Measurements from ENCODE around the gene PPP1R36.

Gene PPP1R36

GRCh38 chr14:64549791-64550620 lies at the start of gene PPP1R36:
TSS of gene PPP1R36 (plus strand) at chr14:64549961. CDS start at chr14:64549998, 37 bp downstream.
- no peak for TF ChIP-seq CTCF (IDR thresholded peaks at IDR 0.05; ENCODE audit: low read depth, low read length)
- H3K4me3 ChIP-seq (ENCODE audit: low read depth, low read length) = peak within 1 kb of the TSS; percentile 26
- in situ Hi-C loops (cut with HindIII; ENCODE audit: low sequenced_read_pairs) = no loop called here
- no peak for DNase-seq (ENCODE audit: low read depth, low spot score)

GRCh38 chr14:64500088-64500487 lies 49.7 kb upstream of the PPP1R36 start:
- in situ Hi-C loops (cut with HindIII; ENCODE audit: low sequenced_read_pairs) = no loop called here
- no peak for DNase-seq (ENCODE audit: low read depth, low spot score)
- H3K4me3 ChIP-seq (ENCODE audit: low read depth, low read length) = no peak overlapping the region
- TF ChIP-seq CTCF (IDR thresholded peaks at IDR 0.05; ENCODE audit: low read depth, low read length) = no peak

- TF ChIP-seq CTCF (IDR thresholded peaks at IDR 0.05; ENCODE audit: low read depth, low read length) = no peak
- in situ Hi-C loops (cut with HindIII; ENCODE audit: low sequenced_read_pairs) = no loop called here
- DNase-seq (ENCODE audit: low read depth, low spot score) = peak; percentile 71
- H3K4me3 ChIP-seq (ENCODE audit: low read depth, low read length) = peak overlapping the region; percentile 6
Observed at GRCh38 chr14:64501411-64502171, 48.2 kb upstream of the PPP1R36 start.

- in situ Hi-C loops (cut with HindIII; ENCODE audit: low sequenced_read_pairs) = no loop called here
- H3K4me3 ChIP-seq (ENCODE audit: low read depth, low read length) = peak overlapping the region; percentile 81
- TF ChIP-seq CTCF (IDR thresholded peaks at IDR 0.05; ENCODE audit: low read depth, low read length) = no peak
- no peak for DNase-seq (ENCODE audit: low read depth, low spot score)
Observed at GRCh38 chr14:64502456-64502855, 47.3 kb upstream of the PPP1R36 start.

DNA sequence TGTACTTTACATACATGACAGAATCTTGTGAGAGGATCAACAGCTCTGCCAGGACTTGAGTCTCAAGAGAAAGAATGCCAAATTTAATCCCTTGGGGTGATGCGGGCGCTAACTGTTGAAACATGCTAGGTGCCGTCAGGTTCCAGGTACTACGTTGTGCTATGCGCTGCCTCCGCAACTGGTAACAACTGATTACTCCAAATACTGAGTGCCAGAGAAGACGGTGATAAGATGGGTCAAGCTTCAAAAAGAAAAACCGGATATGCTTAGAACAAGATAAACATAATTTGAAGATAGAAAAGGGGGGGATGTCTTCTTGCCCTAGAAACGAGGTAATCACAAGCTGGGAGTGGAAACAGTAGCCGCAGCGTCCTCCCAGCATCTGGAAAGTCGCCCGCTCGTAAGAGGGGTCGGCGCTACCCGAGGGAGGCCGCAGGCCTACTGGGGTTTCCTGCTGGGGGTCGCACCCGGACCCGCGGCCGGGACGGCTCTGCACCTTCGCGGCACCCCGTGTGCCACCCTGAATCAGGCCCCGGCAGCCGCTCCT lies 46.8 kb upstream of the PPP1R36 start:
- TF ChIP-seq CTCF (IDR thresholded peaks at IDR 0.05; ENCODE audit: low read depth, low read length) = no peak
- H3K4me3 ChIP-seq (ENCODE audit: low read depth, low read length) = peak overlapping the region; percentile 81
- in situ Hi-C loops (cut with HindIII; ENCODE audit: low sequenced_read_pairs) = no loop called here
- DNase-seq (ENCODE audit: low read depth, low spot score) = peak; percentile 29

GRCh38 chr14:64503434-64504309 lies 46.1 kb upstream of the PPP1R36 start, which contains the start of gene ZBTB25:
TSS of gene ZBTB25 (minus strand) at chr14:64503838. CDS start at chr14:64490533, 13,305 bp downstream.
- in situ Hi-C loops (cut with HindIII; ENCODE audit: low sequenced_read_pairs) = no loop called here
- no peak for TF ChIP-seq CTCF (IDR thresholded peaks at IDR 0.05; ENCODE audit: low read depth, low read length)
- DNase-seq (ENCODE audit: low read depth, low spot score) = peak; percentile 95
- peak within 1 kb of the TSS; percentile 92 for H3K4me3 ChIP-seq (ENCODE audit: low read depth, low read length)

Data from astrocyte of the spinal cord (primary cell).